Neutrophil (primary cell): ENCODE measurements around the gene MC1R.

Experiments used
- H3K27ac ChIP-seq: fragments of 200-600 bp; sonication (generic); 2 replicates; pipeline ENCODE4 v1.5.1; 2016; ENCODE audit warnings: mild to moderate bottlenecking, moderate library complexity
- H3K27me3 ChIP-seq: fragments of 200-600 bp; sonication (generic); 2 replicates; pipeline ENCODE4 v1.6.0; 2016; ENCODE audit warnings: mild to moderate bottlenecking
- H3K36me3 ChIP-seq: fragments of 200-600 bp; sonication (generic); 2 replicates; pipeline ENCODE4 v1.5.1; 2017
- H3K4me1 ChIP-seq, 2 experiments: fragments of 200-600 bp in 1 of 2; sonication (generic) in 1 of 2; 1 replicate in 1 of 2; 2 replicates in 1 of 2; pipeline versions ENCODE4 v1.5.1 to v1.6.1; 2013 to 2016; ENCODE audit warnings: low read depth in 1 of 2, low read length in 1 of 2, mild to moderate bottlenecking in 1 of 2, moderate library complexity in 1 of 2; ENCODE audit not compliant: control insufficient read depth in 1 of 2, insufficient read depth in 1 of 2
- H3K4me3 ChIP-seq, 2 experiments: fragments of 200-600 bp in 1 of 2; sonication (generic) in 1 of 2; 1 replicate in 1 of 2; 2 replicates in 1 of 2; pipeline ENCODE4 v1.5.1; 2013 to 2016; ENCODE audit warnings: low read depth in 1 of 2, low read length in 1 of 2, mild to moderate bottlenecking in 1 of 2, moderate library complexity in 1 of 2
- H3K9me3 ChIP-seq: fragments of 200-600 bp; sonication (generic); 2 replicates; pipeline ENCODE4 v1.5.1; 2016
- CTCF ChIP-seq: fragments of 200-600 bp; sonication (generic); IDR thresholded peaks from 2 replicates; pipeline ENCODE4 v1.5.1; 2016; ENCODE audit warnings: antibody characterized with exemption

Gene MC1R

DNA sequence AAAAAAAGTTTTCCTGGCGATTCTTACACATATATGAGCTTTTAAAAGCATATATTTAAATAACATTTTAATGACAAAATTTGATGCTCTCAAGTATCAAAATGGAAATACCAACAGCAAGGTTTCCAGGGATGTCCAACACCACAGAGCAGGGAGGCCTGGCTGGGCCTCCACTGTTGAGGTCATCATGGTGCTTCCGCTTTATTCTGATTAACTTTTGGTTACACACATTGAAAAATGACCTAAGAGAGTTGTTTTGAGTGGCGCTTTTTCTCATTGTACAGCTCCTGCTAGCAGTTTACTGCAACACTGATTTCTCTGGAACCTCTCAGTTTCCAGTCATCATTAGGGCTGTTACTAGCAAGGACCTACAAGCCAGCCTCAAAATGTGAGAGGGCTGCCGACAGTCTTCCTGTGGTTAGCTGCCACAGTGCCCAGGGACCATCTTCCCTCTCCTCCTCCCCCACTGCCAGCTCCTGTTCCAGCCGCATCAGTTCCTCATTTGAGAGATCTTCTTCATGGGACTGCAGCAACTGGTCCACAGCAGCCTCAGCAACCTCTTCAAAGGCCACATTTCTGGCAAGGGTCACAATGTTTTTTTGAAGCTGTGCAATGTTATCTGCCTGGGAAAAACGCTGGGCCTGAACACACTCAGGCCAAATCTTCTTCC, 51.2 kb downstream of the MC1R start:
- Histone ChIP-seq H3K27ac (peak overlapping the region; percentile 76), H3K36me3 (peaks cover 34% of the 10 kb centered on the region)

More for the DNA sequence above, 51.2 kb downstream of the MC1R start:
- no peak for TF ChIP-seq CTCF
- Histone ChIP-seq H3K4me1 (peaks cover 59 to 68% of the 10 kb centered on the region in 2 experiments), H3K27me3 (no peaks in the 10 kb centered on the region), H3K9me3 (no peaks in the 10 kb centered on the region), H3K4me3 (peak overlapping the region in 1 of 2 experiments; percentile 23)
